H9 (cell line): ENCODE data around the gene GPR141. TPM values are rescaled to one million over a fixed set of nuclear protein-coding genes. Genes with fewer than 3 reads are reported as not detected.
A peak's percentile ranks its signal among the peaks of the same experiment; 100 is the strongest.

Experiments used
- DNase-seq: peaks from one replicate; pipeline ENCODE4 v3.0.0-alpha.2; 2017
- H2AFZ ChIP-seq: one replicate; pipeline ENCODE4 v1.6.1; 2013; ENCODE audit warnings: mild to moderate bottlenecking, low read length, control low read depth, moderate library complexity
- H2AK5ac ChIP-seq: 2 replicates; pipeline ENCODE4 v1.6.1; 2013; ENCODE audit warnings: low read length, control low read depth, mixed read lengths; ENCODE audit not compliant: insufficient read length
- H2BK120ac ChIP-seq: one replicate; pipeline ENCODE4 v1.6.1; 2013; ENCODE audit warnings: low read depth, mild to moderate bottlenecking, low read length, control low read depth, inconsistent platforms; ENCODE audit not compliant: poor library complexity, severe bottlenecking
- H2BK12ac ChIP-seq: 2 replicates; pipeline ENCODE4 v1.6.1; 2013; ENCODE audit warnings: low read length, control low read depth, mixed read lengths, low read depth; ENCODE audit not compliant: insufficient read length
- H2BK15ac ChIP-seq: 2 replicates; pipeline ENCODE4 v1.6.1; 2013; ENCODE audit warnings: low read depth, low read length, control low read depth
- H2BK20ac ChIP-seq: one replicate; pipeline ENCODE4 v1.6.1; 2013; ENCODE audit warnings: low read depth, mild to moderate bottlenecking, low read length, control low read depth, inconsistent platforms; ENCODE audit not compliant: poor library complexity, severe bottlenecking
- H2BK5ac ChIP-seq: 2 replicates; pipeline ENCODE4 v1.6.1; 2013; ENCODE audit warnings: low read length, control low read depth, mixed read lengths; ENCODE audit not compliant: insufficient read length
- H3K14ac ChIP-seq: 2 replicates; pipeline ENCODE4 v1.6.1; 2013; ENCODE audit warnings: low read length, control low read depth; ENCODE audit not compliant: insufficient read depth
- H3K18ac ChIP-seq: 2 replicates; pipeline ENCODE4 v1.6.1; 2013; ENCODE audit warnings: low read depth, mild to moderate bottlenecking, mixed read lengths, low read length, control low read depth; ENCODE audit not compliant: insufficient read length
- H3K23ac ChIP-seq: 2 replicates; pipeline ENCODE4 v1.6.1; 2013; ENCODE audit warnings: low read length, control low read depth, mixed read lengths, low read depth; ENCODE audit not compliant: insufficient read length
- H3K23me2 ChIP-seq: 2 replicates; pipeline ENCODE4 v1.6.1; 2013; ENCODE audit warnings: low read depth, mild to moderate bottlenecking, mixed read lengths, low read length, control low read depth; ENCODE audit not compliant: insufficient read length, poor library complexity, severe bottlenecking
- H3K27ac ChIP-seq: 2 replicates; pipeline ENCODE4 v1.5.1; 2013; ENCODE audit warnings: low read length, control low read depth, mixed read lengths, low read depth; ENCODE audit not compliant: insufficient read length
- H3K27me3 ChIP-seq: 2 replicates; pipeline ENCODE4 v1.6.1; 2013; ENCODE audit warnings: low read length, control low read depth, inconsistent platforms; ENCODE audit not compliant: insufficient read depth
- H3K4ac ChIP-seq: 2 replicates; pipeline ENCODE4 v1.6.1; 2013; ENCODE audit warnings: low read depth, mild to moderate bottlenecking, control low read depth, inconsistent platforms, low read length, moderate library complexity
- H3K4me1 ChIP-seq: 2 replicates; pipeline ENCODE4 v1.6.1; 2013; ENCODE audit warnings: low read length, control low read depth, inconsistent platforms; ENCODE audit not compliant: insufficient read depth
- H3K4me2 ChIP-seq: 2 replicates; pipeline ENCODE4 v1.6.1; 2013; ENCODE audit warnings: low read length, control low read depth, mixed read lengths; ENCODE audit not compliant: insufficient read length, insufficient read depth
- H3K56ac ChIP-seq: 2 replicates; pipeline ENCODE4 v1.6.1; 2013; ENCODE audit warnings: low read depth, mild to moderate bottlenecking, mixed read lengths, low read length, control low read depth; ENCODE audit not compliant: insufficient read length
- H3K79me1 ChIP-seq: 2 replicates; pipeline ENCODE4 v1.6.1; 2013; ENCODE audit warnings: low read depth, mild to moderate bottlenecking, moderate library complexity, low read length, control low read depth, inconsistent platforms; ENCODE audit not compliant: insufficient read depth, poor library complexity, severe bottlenecking
- H3K79me2 ChIP-seq: 2 replicates; pipeline ENCODE4 v1.6.1; 2013; ENCODE audit warnings: low read length, control low read depth, inconsistent platforms; ENCODE audit not compliant: insufficient read depth
- H3K9ac ChIP-seq: 2 replicates; pipeline ENCODE4 v1.6.1; 2013; ENCODE audit warnings: low read length, control low read depth, mixed read lengths; ENCODE audit not compliant: insufficient read length; ENCODE audit errors: extremely low read depth
- H3K9me3 ChIP-seq: one replicate; pipeline ENCODE4 v1.6.1; 2013; ENCODE audit warnings: low read depth, low read length, inconsistent platforms; ENCODE audit not compliant: control insufficient read depth
- H3T11ph ChIP-seq: one replicate; pipeline ENCODE4 v1.6.1; 2013; ENCODE audit warnings: mild to moderate bottlenecking, low read length, control low read depth, inconsistent platforms
- H4K20me1 ChIP-seq: one replicate; pipeline ENCODE4 v1.6.1; 2013; ENCODE audit not compliant: control insufficient read depth, insufficient read length, insufficient read depth
- H4K5ac ChIP-seq: 2 replicates; pipeline ENCODE4 v1.6.1; 2013; ENCODE audit warnings: low read depth, mild to moderate bottlenecking, mixed read lengths, low read length, control low read depth; ENCODE audit not compliant: insufficient read length
- H4K8ac ChIP-seq: replicated peaks from 2 replicates; pipeline ENCODE4 v1.6.1; 2013; ENCODE audit warnings: low read length, control low read depth, mixed read lengths, low read depth; ENCODE audit not compliant: insufficient read length
- H4K91ac ChIP-seq: 2 replicates; pipeline ENCODE4 v1.6.1; 2013; ENCODE audit warnings: low read depth, mild to moderate bottlenecking, moderate library complexity, mixed read lengths, low read length, control low read depth; ENCODE audit not compliant: insufficient read length
- H3K27ac Mint-ChIP-seq, 3 experiments: 2 replicates in 2 of 3; 3 replicates in 1 of 3; pipeline ENCODE4 v1.8.0; 2020 to 2021; ENCODE audit warnings: mixed read lengths in 3 of 3, mild to moderate bottlenecking in 1 of 3, moderate library complexity in 1 of 3
- H3K27me3 Mint-ChIP-seq: 2 replicates; pipeline ENCODE4 v1.8.0; 2021; ENCODE audit warnings: low read depth, mild to moderate bottlenecking, moderate library complexity, mixed read lengths
- H3K36me3 Mint-ChIP-seq, 3 experiments: 2 replicates in 2 of 3; 3 replicates in 1 of 3; pipeline ENCODE4 v1.8.0; 2020 to 2021; ENCODE audit warnings: low read depth in 3 of 3, mixed read lengths in 3 of 3; ENCODE audit not compliant: insufficient read depth in 1 of 3
- H3K4me1 Mint-ChIP-seq, 2 experiments: 2 replicates each; pipeline ENCODE4 v1.8.0; 2020; ENCODE audit warnings: mixed read lengths in 2 of 2
- H3K4me3 Mint-ChIP-seq, 2 experiments: 2 replicates in 1 of 2; 3 replicates in 1 of 2; pipeline ENCODE4 v1.8.0; 2020 to 2021; ENCODE audit warnings: mild to moderate bottlenecking in 2 of 2, mixed read lengths in 2 of 2, moderate library complexity in 1 of 2
- H3K9me3 Mint-ChIP-seq, 2 experiments: 2 replicates in 1 of 2; 3 replicates in 1 of 2; pipeline ENCODE4 v1.8.0; 2020; ENCODE audit warnings: mild to moderate bottlenecking in 2 of 2, mixed read lengths in 2 of 2, moderate library complexity in 1 of 2
- WGBS: extraction: QIAGEN DNeasy Blood & Tissue Kit; methylation state at CpG from one replicate; pipeline ENCODE4 v1.1.7; 2013; ENCODE audit warnings: missing lambda C conversion rate, low lambda C conversion rate, mixed read lengths; ENCODE audit not compliant: insufficient read length; ENCODE audit errors: extremely low coverage; 5-methylcytosine and 5-hydroxymethylcytosine counted together
- total RNA-seq: library from RNA; stranded (reverse); gene quantifications from 2 replicates; pipeline ENCODE4 v1.2.1, GENCODE V29; 2021
- TF ChIP-seq, protein P1 (sequence below): fragments of 200-600 bp; sonication (generic); conservative IDR thresholded peaks from 3 replicates; pipeline ENCODE4 v1.8.0; 2021; ENCODE audit warnings: antibody characterized with exemption, mild to moderate bottlenecking

GPR141 gene
- total RNA-seq, 1 experiment from 2014 or later = 0.50 TPM

- no peaks in the 10 kb centered on the region for H3K23me2 ChIP-seq
- no peak overlapping the region for H3K9ac ChIP-seq
- H3K18ac ChIP-seq = no peak overlapping the region
- no peak overlapping the region for H3K23ac ChIP-seq
- H4K20me1 ChIP-seq = no peaks in the 10 kb centered on the region
- H3K4me2 ChIP-seq = no peak overlapping the region
- H2AFZ ChIP-seq = no peak overlapping the region
- no peaks in the 10 kb centered on the region for H3K4me1 ChIP-seq
- no peak overlapping the region for H2BK5ac ChIP-seq
- no peak overlapping the region for H3K14ac ChIP-seq
- H2BK12ac ChIP-seq = no peak overlapping the region
- H4K91ac ChIP-seq = no peak overlapping the region
- TF ChIP-seq, protein P1, sequence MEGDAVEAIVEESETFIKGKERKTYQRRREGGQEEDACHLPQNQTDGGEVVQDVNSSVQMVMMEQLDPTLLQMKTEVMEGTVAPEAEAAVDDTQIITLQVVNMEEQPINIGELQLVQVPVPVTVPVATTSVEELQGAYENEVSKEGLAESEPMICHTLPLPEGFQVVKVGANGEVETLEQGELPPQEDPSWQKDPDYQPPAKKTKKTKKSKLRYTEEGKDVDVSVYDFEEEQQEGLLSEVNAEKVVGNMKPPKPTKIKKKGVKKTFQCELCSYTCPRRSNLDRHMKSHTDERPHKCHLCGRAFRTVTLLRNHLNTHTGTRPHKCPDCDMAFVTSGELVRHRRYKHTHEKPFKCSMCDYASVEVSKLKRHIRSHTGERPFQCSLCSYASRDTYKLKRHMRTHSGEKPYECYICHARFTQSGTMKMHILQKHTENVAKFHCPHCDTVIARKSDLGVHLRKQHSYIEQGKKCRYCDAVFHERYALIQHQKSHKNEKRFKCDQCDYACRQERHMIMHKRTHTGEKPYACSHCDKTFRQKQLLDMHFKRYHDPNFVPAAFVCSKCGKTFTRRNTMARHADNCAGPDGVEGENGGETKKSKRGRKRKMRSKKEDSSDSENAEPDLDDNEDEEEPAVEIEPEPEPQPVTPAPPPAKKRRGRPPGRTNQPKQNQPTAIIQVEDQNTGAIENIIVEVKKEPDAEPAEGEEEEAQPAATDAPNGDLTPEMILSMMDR = no peak
- H3K79me2 ChIP-seq = no peaks in the 10 kb centered on the region
- peaks cover 0 to 3% of the 10 kb centered on the region in 2 experiments; a peak in 1 of 4 replicates for H3K4me1 Mint-ChIP-seq
- no peak overlapping the region for H4K5ac ChIP-seq
- no peak overlapping the region for H2BK120ac ChIP-seq
- no peak overlapping the region for H2BK15ac ChIP-seq
- no peak overlapping the region for H3K27ac ChIP-seq
- peak overlapping the region in 1 of 3 experiments; percentile 75; a peak in 1 of 7 replicates for H3K27ac Mint-ChIP-seq
- no CpG with 5 or more reads among the region's 6 CpGs for whole genome bisulfite sequencing
- H3K79me1 ChIP-seq = no peaks in the 10 kb centered on the region
- no peaks in the 10 kb centered on the region for H3K27me3 Mint-ChIP-seq
- no peak overlapping the region for H4K8ac ChIP-seq
- no peak overlapping the region for H3K4me3 Mint-ChIP-seq
- H2AK5ac ChIP-seq = no peak overlapping the region
- no peak overlapping the region for H3K56ac ChIP-seq
- peaks cover 4 to 5% of the 10 kb centered on the region in 2 experiments; a peak in 3 of 5 replicates for H3K9me3 Mint-ChIP-seq
- H2BK20ac ChIP-seq = no peak overlapping the region
- no peaks in the 10 kb centered on the region; a peak in 3 of 7 replicates for H3K36me3 Mint-ChIP-seq
- H3K27me3 ChIP-seq = no peaks in the 10 kb centered on the region
- H3T11ph ChIP-seq = no peak overlapping the region
- DNase-seq = no peak
- no peak overlapping the region for H3K4ac ChIP-seq
- no peaks in the 10 kb centered on the region for H3K9me3 ChIP-seq
Observed at GRCh38 chr7:37765872-37766525, 82.4 kb downstream of the GPR141 start.
